Liver (tissue), 9 donors: ENCODE data around the gene TET3. TPM values are rescaled to one million over a fixed set of nuclear protein-coding genes. Genes with fewer than 3 reads are reported as not detected.

Experiments used
- DNase-seq: peaks from one replicate; pipeline ENCODE4 v3.0.0-alpha.2; 2017; ENCODE audit warnings: low spot score
- H3K27ac ChIP-seq, 2 donors: one replicate each; pipeline ENCODE4 v1.7.0; 2013; ENCODE audit warnings: inconsistent platforms in 2 of 2, low read length in 2 of 2, control low read depth in 1 of 2, low read depth in 1 of 2, mild to moderate bottlenecking in 1 of 2
- H3K27me3 ChIP-seq, 4 donors: one replicate each; pipeline versions ENCODE4 v1.6.1 to v1.7.0; 2013; ENCODE audit warnings: low read length in 3 of 4, inconsistent platforms in 1 of 4, mild to moderate bottlenecking in 1 of 4, moderate library complexity in 1 of 4; ENCODE audit not compliant: control insufficient read depth in 4 of 4, insufficient read depth in 4 of 4
- H3K36me3 ChIP-seq, 4 donors: one replicate each; pipeline versions ENCODE4 v1.6.1 to v1.7.0; 2013; ENCODE audit warnings: low read length in 3 of 4, mild to moderate bottlenecking in 3 of 4, low read depth in 1 of 4, moderate library complexity in 1 of 4; ENCODE audit not compliant: control insufficient read depth in 4 of 4, insufficient read depth in 3 of 4
- H3K4me1 ChIP-seq, 4 donors: one replicate each; pipeline versions ENCODE4 v1.6.1 to v1.7.0; 2013; ENCODE audit warnings: low read length in 3 of 4, mild to moderate bottlenecking in 3 of 4, moderate library complexity in 1 of 4; ENCODE audit not compliant: control insufficient read depth in 4 of 4, insufficient read depth in 4 of 4
- H3K4me3 ChIP-seq, 3 donors: one replicate each; pipeline versions ENCODE4 v1.6.1 to v1.7.0; 2013; ENCODE audit warnings: low read length in 3 of 3, control low read depth in 1 of 3, low read depth in 1 of 3, mild to moderate bottlenecking in 1 of 3
- H3K9ac ChIP-seq, 2 donors: one replicate each; pipeline ENCODE4 v1.7.0; 2013; ENCODE audit warnings: low read length in 2 of 2, mild to moderate bottlenecking in 2 of 2, moderate library complexity in 2 of 2, control low read depth in 1 of 2, low read depth in 1 of 2
- H3K9me3 ChIP-seq, 4 donors: one replicate each; pipeline versions ENCODE4 v1.6.1 to v1.7.0; 2013; ENCODE audit warnings: low read length in 3 of 4; ENCODE audit not compliant: control insufficient read depth in 4 of 4
- ATF3 ChIP-seq: IDR thresholded peaks from 2 replicates; pipeline ENCODE4 v1.6.1; 2016; ENCODE audit warnings: antibody characterized with exemption
- EGR1 ChIP-seq, 2 donors: IDR thresholded peaks; 2 replicates each; pipeline ENCODE4 v1.6.1; 2016 to 2018; ENCODE audit warnings: antibody characterized with exemption in 2 of 2, low read depth in 2 of 2
- FOXA1 ChIP-seq: IDR thresholded peaks from 2 replicates; pipeline ENCODE4 v1.6.1; 2016; ENCODE audit warnings: antibody characterized with exemption
- FOXA2 ChIP-seq: IDR thresholded peaks from 2 replicates; pipeline ENCODE4 v1.6.1; 2016; ENCODE audit warnings: antibody characterized with exemption
- GABPA ChIP-seq, 2 donors: IDR thresholded peaks in 1 of 2; conservative IDR thresholded peaks in 1 of 2; 2 replicates each; pipeline ENCODE4 v1.6.1; 2016; ENCODE audit warnings: antibody characterized with exemption in 2 of 2, mild to moderate bottlenecking in 1 of 2, moderate library complexity in 1 of 2
- HNF4G ChIP-seq: IDR thresholded peaks from 2 replicates; pipeline ENCODE4 v1.6.1; 2016; ENCODE audit warnings: antibody characterized with exemption
- JUND ChIP-seq, 2 donors: IDR thresholded peaks; 2 replicates each; pipeline ENCODE4 v1.6.1; 2016; ENCODE audit warnings: antibody characterized with exemption in 2 of 2
- MAX ChIP-seq: IDR thresholded peaks from 2 replicates; pipeline ENCODE4 v1.6.1; 2016; ENCODE audit warnings: antibody characterized with exemption
- NR2F2 ChIP-seq: IDR thresholded peaks from 2 replicates; pipeline ENCODE4 v1.6.1; 2016; ENCODE audit warnings: antibody characterized with exemption
- RAD21 ChIP-seq, 2 donors: IDR thresholded peaks; 2 replicates each; pipeline ENCODE4 v1.6.1; 2016; ENCODE audit warnings: antibody characterized with exemption in 2 of 2, mild to moderate bottlenecking in 2 of 2
- RXRA ChIP-seq, 2 donors: IDR thresholded peaks; 2 replicates each; pipeline ENCODE4 v1.6.1; 2017 to 2018; ENCODE audit warnings: antibody characterized with exemption in 2 of 2, mild to moderate bottlenecking in 1 of 2
- SP1 ChIP-seq: IDR thresholded peaks from 2 replicates; pipeline ENCODE4 v1.6.1; 2018; ENCODE audit warnings: antibody characterized with exemption, mild to moderate bottlenecking
- TAF1 ChIP-seq: conservative IDR thresholded peaks from 2 replicates; pipeline ENCODE4 v1.6.1; 2016; ENCODE audit warnings: antibody characterized with exemption, mild to moderate bottlenecking
- YY1 ChIP-seq: IDR thresholded peaks from 2 replicates; pipeline ENCODE4 v1.6.1; 2016; ENCODE audit warnings: antibody characterized with exemption, mild to moderate bottlenecking
- WGBS: extraction: QIAGEN DNeasy Blood & Tissue Kit; methylation state at CpG from one replicate; pipeline ENCODE4 v1.1.7; 2013; 5-methylcytosine and 5-hydroxymethylcytosine counted together
- polyA plus RNA-seq, 2 donors: library from polyadenylated mRNA; stranded (reverse) in 1 of 2; unstranded in 1 of 2; fragments of 200-250 nt in 1 of 2; fragments of >200 nt in 1 of 2; fragmentation: Nextera tagmentation in 1 of 2; extraction: Ambion mirVana in 1 of 2; gene quantifications; one replicate each; pipeline versions ENCODE4 v1.2.1 to v1.2.3, GENCODE V29; 2013 to 2015
- total RNA-seq, 2 donors: library from RNA; depleted of rRNA; stranded (reverse); fragments of >200 nt; gene quantifications; one replicate each; pipeline ENCODE4 v1.2.3, GENCODE V29; 2014
- TF ChIP-seq, protein P1 (sequence below): IDR thresholded peaks from 2 replicates; pipeline ENCODE4 v1.6.1; 2016; ENCODE audit warnings: antibody characterized with exemption, mild to moderate bottlenecking
- TF ChIP-seq, protein P2 (sequence below): IDR thresholded peaks from 2 replicates; pipeline ENCODE4 v1.6.1; 2016; ENCODE audit warnings: antibody characterized with exemption
- donor health status: healthy.
- donor health status: healthy.
- donor health status: healthy.
- donor health status: healthy.
- donor health status: healthy.

Gene TET3
- total and polyA plus RNA-seq, 4 donors, result 0.89 to 16.2 (median 3.2) TPM

DNA sequence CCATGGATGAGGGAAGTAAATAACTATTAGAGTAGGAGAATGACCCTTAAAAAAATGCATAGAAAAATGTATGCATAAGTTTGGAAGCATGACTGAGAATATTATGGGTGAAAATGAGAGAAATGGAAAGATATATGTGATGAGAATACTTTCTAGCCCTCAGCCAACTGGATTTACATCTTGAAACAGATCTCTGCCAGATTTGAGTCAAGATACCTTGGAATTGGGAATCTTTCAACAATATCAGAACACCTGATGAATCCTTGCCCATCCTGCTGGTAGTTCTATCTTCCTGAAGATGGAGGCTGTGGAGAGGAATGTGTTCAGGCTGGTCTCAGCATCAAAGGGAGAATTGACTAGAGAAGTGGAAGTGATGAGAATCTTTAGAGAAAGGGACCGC lies 5.8 kb downstream of the TET3 start (continued):
- TF ChIP-seq, protein P1, sequence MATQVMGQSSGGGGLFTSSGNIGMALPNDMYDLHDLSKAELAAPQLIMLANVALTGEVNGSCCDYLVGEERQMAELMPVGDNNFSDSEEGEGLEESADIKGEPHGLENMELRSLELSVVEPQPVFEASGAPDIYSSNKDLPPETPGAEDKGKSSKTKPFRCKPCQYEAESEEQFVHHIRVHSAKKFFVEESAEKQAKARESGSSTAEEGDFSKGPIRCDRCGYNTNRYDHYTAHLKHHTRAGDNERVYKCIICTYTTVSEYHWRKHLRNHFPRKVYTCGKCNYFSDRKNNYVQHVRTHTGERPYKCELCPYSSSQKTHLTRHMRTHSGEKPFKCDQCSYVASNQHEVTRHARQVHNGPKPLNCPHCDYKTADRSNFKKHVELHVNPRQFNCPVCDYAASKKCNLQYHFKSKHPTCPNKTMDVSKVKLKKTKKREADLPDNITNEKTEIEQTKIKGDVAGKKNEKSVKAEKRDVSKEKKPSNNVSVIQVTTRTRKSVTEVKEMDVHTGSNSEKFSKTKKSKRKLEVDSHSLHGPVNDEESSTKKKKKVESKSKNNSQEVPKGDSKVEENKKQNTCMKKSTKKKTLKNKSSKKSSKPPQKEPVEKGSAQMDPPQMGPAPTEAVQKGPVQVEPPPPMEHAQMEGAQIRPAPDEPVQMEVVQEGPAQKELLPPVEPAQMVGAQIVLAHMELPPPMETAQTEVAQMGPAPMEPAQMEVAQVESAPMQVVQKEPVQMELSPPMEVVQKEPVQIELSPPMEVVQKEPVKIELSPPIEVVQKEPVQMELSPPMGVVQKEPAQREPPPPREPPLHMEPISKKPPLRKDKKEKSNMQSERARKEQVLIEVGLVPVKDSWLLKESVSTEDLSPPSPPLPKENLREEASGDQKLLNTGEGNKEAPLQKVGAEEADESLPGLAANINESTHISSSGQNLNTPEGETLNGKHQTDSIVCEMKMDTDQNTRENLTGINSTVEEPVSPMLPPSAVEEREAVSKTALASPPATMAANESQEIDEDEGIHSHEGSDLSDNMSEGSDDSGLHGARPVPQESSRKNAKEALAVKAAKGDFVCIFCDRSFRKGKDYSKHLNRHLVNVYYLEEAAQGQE, result no peak

- no peak overlapping the region for H3K27ac ChIP-seq
- H3K36me3 ChIP-seq, result peaks cover 0 to 2% (median 1%) of the 10 kb centered on the region in 4 donors
- TF ChIP-seq HNF4G (no peak), RXRA (IDR thresholded peaks at IDR 0.05) (no peak), EGR1 (IDR thresholded peaks at IDR 0.05; ENCODE audit: low read depth in 2 of 2) (no peak), ATF3 (no peak), SP1 (no peak), GABPA (IDR thresholded peaks at IDR 0.05 in 1 of 2, conservative IDR thresholded peaks at IDR 0.05 in 1 of 2) (no peak), NR2F2 (no peak), YY1 (no peak), JUND (IDR thresholded peaks at IDR 0.05) (no peak), TAF1 (no peak), FOXA1 (no peak), RAD21 (IDR thresholded peaks at IDR 0.05) (no peak), FOXA2 (no peak), MAX (no peak)
- TF ChIP-seq, protein P2, sequence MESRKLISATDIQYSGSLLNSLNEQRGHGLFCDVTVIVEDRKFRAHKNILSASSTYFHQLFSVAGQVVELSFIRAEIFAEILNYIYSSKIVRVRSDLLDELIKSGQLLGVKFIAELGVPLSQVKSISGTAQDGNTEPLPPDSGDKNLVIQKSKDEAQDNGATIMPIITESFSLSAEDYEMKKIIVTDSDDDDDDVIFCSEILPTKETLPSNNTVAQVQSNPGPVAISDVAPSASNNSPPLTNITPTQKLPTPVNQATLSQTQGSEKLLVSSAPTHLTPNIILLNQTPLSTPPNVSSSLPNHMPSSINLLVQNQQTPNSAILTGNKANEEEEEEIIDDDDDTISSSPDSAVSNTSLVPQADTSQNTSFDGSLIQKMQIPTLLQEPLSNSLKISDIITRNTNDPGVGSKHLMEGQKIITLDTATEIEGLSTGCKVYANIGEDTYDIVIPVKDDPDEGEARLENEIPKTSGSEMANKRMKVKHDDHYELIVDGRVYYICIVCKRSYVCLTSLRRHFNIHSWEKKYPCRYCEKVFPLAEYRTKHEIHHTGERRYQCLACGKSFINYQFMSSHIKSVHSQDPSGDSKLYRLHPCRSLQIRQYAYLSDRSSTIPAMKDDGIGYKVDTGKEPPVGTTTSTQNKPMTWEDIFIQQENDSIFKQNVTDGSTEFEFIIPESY, result no peak
- TF ChIP-seq, protein P1, result no peak
- H3K4me3 ChIP-seq, result no peak overlapping the region
- DNase-seq, result no peak
- no peak overlapping the region for H3K9ac ChIP-seq
- no peaks in the 10 kb centered on the region for H3K9me3 ChIP-seq
- no peaks in the 10 kb centered on the region for H3K27me3 ChIP-seq
- WGBS, result 96% methylated on average over 4 of the region's 4 CpGs
- H3K4me1 ChIP-seq, result peaks cover 0 to 18% (median 10%) of the 10 kb centered on the region in 4 donors
Observed at GRCh38 chr2:73992036-73992435, 7.3 kb downstream of the TET3 start.
